Neural cell (in vitro differentiated cells): ENCODE data around the gene MKRN2. TPM values are rescaled to one million over a fixed set of nuclear protein-coding genes. Genes with fewer than 3 reads are reported as not detected.

Experiments used
- H2AFZ ChIP-seq: fragments of 200-600, 300-800 bp; sonication (generic), shearing (Covaris generic); 2 replicates; pipeline ENCODE4 v1.6.0; 2014; ENCODE audit warnings: low read depth, mild to moderate bottlenecking, antibody characterized with exemption, low read length, moderate library complexity
- H3F3A ChIP-seq: fragments of 200-600 bp; shearing (Covaris generic); 2 replicates; pipeline ENCODE4 v1.6.1; 2016; ENCODE audit warnings: mild to moderate bottlenecking, moderate library complexity, mixed read lengths, antibody characterized with exemption, low read length; ENCODE audit not compliant: insufficient read depth, poor library complexity, severe bottlenecking
- H3K27ac ChIP-seq: fragments of 200-600, 300-800 bp; sonication (generic), shearing (Covaris generic); 2 replicates; pipeline ENCODE4 v1.5.1; 2014; ENCODE audit warnings: mild to moderate bottlenecking, low read length, moderate library complexity
- H3K27me3 ChIP-seq: fragments of 300-800, 200-600 bp; sonication (generic), shearing (Covaris generic); 2 replicates; pipeline ENCODE4 v1.6.0; 2014; ENCODE audit warnings: mild to moderate bottlenecking, low read depth, low read length, moderate library complexity; ENCODE audit not compliant: insufficient read depth
- H3K36me3 ChIP-seq: fragments of 300-800, 200-600 bp; sonication (generic), shearing (Covaris generic); 2 replicates; pipeline ENCODE4 v1.5.1; 2014; ENCODE audit warnings: mild to moderate bottlenecking, antibody characterized with exemption, low read length, moderate library complexity; ENCODE audit not compliant: insufficient read depth
- H3K4me2 ChIP-seq: fragments of 300-800, 200-600 bp; sonication (generic), shearing (Covaris generic); 2 replicates; pipeline ENCODE4 v1.6.0; 2014; ENCODE audit warnings: mild to moderate bottlenecking, low read length
- H3K4me3 ChIP-seq: fragments of 300-800, 200-600 bp; sonication (generic), shearing (Covaris generic); 2 replicates; pipeline ENCODE4 v1.5.1; 2014; ENCODE audit warnings: mild to moderate bottlenecking, low read length, moderate library complexity
- H3K79me2 ChIP-seq: fragments of 200-600 bp; shearing (Covaris generic); replicated peaks from 2 replicates; pipeline ENCODE4 v1.6.0; 2014; ENCODE audit warnings: mild to moderate bottlenecking, low read length, moderate library complexity; ENCODE audit not compliant: insufficient read depth
- H3K9ac ChIP-seq: fragments of 300-800, 200-600 bp; sonication (generic), shearing (Covaris generic); 2 replicates; pipeline ENCODE4 v1.6.1; 2016; ENCODE audit warnings: mild to moderate bottlenecking, low read length, mixed read lengths
- H3K9me2 ChIP-seq: fragments of 200-600 bp; shearing (Covaris generic); 2 replicates; pipeline ENCODE4 v1.6.1; 2016; ENCODE audit warnings: mild to moderate bottlenecking, low read length, mixed read lengths; ENCODE audit not compliant: insufficient read depth
- H3K9me3 ChIP-seq: fragments of 200-600, 300-800 bp; sonication (generic), shearing (Covaris generic); 2 replicates; pipeline ENCODE4 v1.6.1; 2016; ENCODE audit warnings: mild to moderate bottlenecking, mixed run types, low read length, moderate library complexity, mixed read lengths
- H4K20me1 ChIP-seq: fragments of 200-600 bp; shearing (Covaris generic); 2 replicates; pipeline ENCODE4 v1.6.1; 2016; ENCODE audit warnings: mild to moderate bottlenecking, mixed run types; ENCODE audit not compliant: insufficient read depth
- EP300 ChIP-seq: fragments of 450-650 bp; conservative IDR thresholded peaks from 2 replicates; pipeline ENCODE4 v1.6.1; 2014; ENCODE audit warnings: antibody characterized with exemption, mild to moderate bottlenecking, moderate library complexity; ENCODE audit not compliant: poor library complexity, severe bottlenecking
- EZH2 ChIP-seq: fragments of 200-600, 300-800 bp; shearing (Covaris generic), sonication (generic); IDR thresholded peaks from 2 replicates; pipeline ENCODE4 v1.6.1; 2014; ENCODE audit warnings: antibody characterized with exemption, low read length, borderline replicate concordance, mild to moderate bottlenecking; ENCODE audit not compliant: insufficient read depth, poor library complexity, severe bottlenecking
- MXI1 ChIP-seq: fragments of 450-650 bp; conservative IDR thresholded peaks from 2 replicates; pipeline ENCODE4 v1.6.1; 2014; ENCODE audit warnings: antibody characterized with exemption, mild to moderate bottlenecking; ENCODE audit not compliant: poor library complexity, severe bottlenecking
- POLR2AphosphoS5 ChIP-seq: IDR thresholded peaks from 2 replicates; pipeline ENCODE4 v1.6.1; 2012
- RAD21 ChIP-seq: fragments of 450-650 bp; conservative IDR thresholded peaks from 2 replicates; pipeline ENCODE4 v1.6.1; 2014; ENCODE audit warnings: antibody characterized with exemption, mild to moderate bottlenecking, moderate library complexity
- SMC3 ChIP-seq: fragments of 450-650 bp; conservative IDR thresholded peaks from 2 replicates; pipeline ENCODE4 v1.6.1; 2014; ENCODE audit warnings: antibody characterized with exemption, mild to moderate bottlenecking, moderate library complexity; ENCODE audit not compliant: poor library complexity
- TAF1 ChIP-seq: IDR thresholded peaks from 2 replicates; pipeline ENCODE4 v1.6.1; 2012; ENCODE audit warnings: low read depth
- polyA plus RNA-seq: library from polyadenylated mRNA; depleted of rRNA; stranded (reverse); fragments of >200 nt; gene quantifications from 2 replicates; pipeline ENCODE4 v1.2.3, GENCODE V29; 2014
- TF ChIP-seq, protein P1 (sequence below): fragments of 450-650 bp; IDR thresholded peaks from 2 replicates; pipeline ENCODE4 v1.5.1; 2014; ENCODE audit warnings: antibody characterized with exemption, mild to moderate bottlenecking, moderate library complexity; ENCODE audit not compliant: poor library complexity, severe bottlenecking
- TF ChIP-seq, protein P2 (sequence below): IDR thresholded peaks from 2 replicates; pipeline ENCODE4 v1.6.1; 2012; ENCODE audit warnings: borderline replicate concordance

The MKRN2 gene
- polyA plus RNA-seq, 1 donor from 2014 or later: 47.6 TPM

DNA sequence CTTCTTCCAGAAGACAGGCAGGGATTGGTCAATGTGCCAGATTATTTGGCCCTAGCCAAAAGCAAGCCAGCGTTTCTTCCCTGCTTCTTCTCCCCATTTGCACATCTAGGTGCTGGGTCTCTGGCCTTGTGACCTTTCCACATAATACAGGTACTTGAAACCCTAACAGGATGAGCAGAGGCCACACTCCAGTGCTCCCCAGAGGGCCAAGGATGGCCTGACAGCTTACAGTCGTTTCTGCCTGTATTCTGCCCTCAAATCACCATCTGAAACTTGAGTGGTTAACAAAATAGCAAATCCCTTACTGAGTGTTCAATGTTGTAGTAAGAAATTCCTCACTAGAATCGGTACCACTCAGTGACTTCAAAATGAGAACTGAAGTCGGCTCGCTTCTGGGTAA, 29.1 kb downstream of the MKRN2 start:
- no peaks in the 10 kb centered on the region for H3F3A ChIP-seq
- H3K9ac ChIP-seq: no peak overlapping the region
- no peak overlapping the region for H3K4me3 ChIP-seq
- H3K79me2 ChIP-seq: no peaks in the 10 kb centered on the region
- H3K36me3 ChIP-seq: peaks cover 33% of the 10 kb centered on the region
- TF ChIP-seq POLR2AphosphoS5: no peak
- TF ChIP-seq EP300: no peak
- TF ChIP-seq TAF1: no peak
- TF ChIP-seq EZH2: no peak
- no peak for TF ChIP-seq RAD21
- TF ChIP-seq, protein P1, sequence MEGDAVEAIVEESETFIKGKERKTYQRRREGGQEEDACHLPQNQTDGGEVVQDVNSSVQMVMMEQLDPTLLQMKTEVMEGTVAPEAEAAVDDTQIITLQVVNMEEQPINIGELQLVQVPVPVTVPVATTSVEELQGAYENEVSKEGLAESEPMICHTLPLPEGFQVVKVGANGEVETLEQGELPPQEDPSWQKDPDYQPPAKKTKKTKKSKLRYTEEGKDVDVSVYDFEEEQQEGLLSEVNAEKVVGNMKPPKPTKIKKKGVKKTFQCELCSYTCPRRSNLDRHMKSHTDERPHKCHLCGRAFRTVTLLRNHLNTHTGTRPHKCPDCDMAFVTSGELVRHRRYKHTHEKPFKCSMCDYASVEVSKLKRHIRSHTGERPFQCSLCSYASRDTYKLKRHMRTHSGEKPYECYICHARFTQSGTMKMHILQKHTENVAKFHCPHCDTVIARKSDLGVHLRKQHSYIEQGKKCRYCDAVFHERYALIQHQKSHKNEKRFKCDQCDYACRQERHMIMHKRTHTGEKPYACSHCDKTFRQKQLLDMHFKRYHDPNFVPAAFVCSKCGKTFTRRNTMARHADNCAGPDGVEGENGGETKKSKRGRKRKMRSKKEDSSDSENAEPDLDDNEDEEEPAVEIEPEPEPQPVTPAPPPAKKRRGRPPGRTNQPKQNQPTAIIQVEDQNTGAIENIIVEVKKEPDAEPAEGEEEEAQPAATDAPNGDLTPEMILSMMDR: no peak
- TF ChIP-seq MXI1: no peak
- no peak for TF ChIP-seq SMC3
- TF ChIP-seq, protein P2, sequence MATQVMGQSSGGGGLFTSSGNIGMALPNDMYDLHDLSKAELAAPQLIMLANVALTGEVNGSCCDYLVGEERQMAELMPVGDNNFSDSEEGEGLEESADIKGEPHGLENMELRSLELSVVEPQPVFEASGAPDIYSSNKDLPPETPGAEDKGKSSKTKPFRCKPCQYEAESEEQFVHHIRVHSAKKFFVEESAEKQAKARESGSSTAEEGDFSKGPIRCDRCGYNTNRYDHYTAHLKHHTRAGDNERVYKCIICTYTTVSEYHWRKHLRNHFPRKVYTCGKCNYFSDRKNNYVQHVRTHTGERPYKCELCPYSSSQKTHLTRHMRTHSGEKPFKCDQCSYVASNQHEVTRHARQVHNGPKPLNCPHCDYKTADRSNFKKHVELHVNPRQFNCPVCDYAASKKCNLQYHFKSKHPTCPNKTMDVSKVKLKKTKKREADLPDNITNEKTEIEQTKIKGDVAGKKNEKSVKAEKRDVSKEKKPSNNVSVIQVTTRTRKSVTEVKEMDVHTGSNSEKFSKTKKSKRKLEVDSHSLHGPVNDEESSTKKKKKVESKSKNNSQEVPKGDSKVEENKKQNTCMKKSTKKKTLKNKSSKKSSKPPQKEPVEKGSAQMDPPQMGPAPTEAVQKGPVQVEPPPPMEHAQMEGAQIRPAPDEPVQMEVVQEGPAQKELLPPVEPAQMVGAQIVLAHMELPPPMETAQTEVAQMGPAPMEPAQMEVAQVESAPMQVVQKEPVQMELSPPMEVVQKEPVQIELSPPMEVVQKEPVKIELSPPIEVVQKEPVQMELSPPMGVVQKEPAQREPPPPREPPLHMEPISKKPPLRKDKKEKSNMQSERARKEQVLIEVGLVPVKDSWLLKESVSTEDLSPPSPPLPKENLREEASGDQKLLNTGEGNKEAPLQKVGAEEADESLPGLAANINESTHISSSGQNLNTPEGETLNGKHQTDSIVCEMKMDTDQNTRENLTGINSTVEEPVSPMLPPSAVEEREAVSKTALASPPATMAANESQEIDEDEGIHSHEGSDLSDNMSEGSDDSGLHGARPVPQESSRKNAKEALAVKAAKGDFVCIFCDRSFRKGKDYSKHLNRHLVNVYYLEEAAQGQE: no peak
- H4K20me1 ChIP-seq: no peaks in the 10 kb centered on the region
- H2AFZ ChIP-seq: no peak overlapping the region
- no peaks in the 10 kb centered on the region for H3K9me3 ChIP-seq
- no peaks in the 10 kb centered on the region for H3K27me3 ChIP-seq
- H3K4me2 ChIP-seq: no peak overlapping the region
- no peaks in the 10 kb centered on the region for H3K9me2 ChIP-seq
- no peak overlapping the region for H3K27ac ChIP-seq

DNA sequence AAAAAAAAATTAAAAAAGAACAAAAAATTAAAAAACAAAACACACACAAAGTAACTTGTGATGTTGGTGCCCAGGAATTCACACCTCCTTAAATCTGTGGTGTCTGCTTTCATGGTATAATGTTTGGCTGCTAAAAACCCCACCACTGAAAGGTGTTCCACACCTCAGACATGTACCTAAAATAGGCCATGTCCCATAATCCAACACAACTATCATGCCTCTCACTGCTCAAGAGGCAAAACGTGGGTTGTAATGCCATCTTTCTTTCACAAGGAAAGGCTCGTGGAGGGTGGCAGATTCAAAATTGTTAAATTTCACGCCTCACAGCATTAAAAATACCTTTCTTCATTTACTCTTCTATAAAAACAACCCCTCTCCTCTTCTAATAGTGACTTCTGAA, 29.5 kb downstream of the MKRN2 start:
- TF ChIP-seq MXI1 (no peak), EP300 (no peak)
- Histone ChIP-seq H3K9me3 (no peaks in the 10 kb centered on the region), H3K79me2 (no peaks in the 10 kb centered on the region), H3K36me3 (peaks cover 36% of the 10 kb centered on the region), H3K4me3 (no peak overlapping the region), H3F3A (no peaks in the 10 kb centered on the region), H2AFZ (no peak overlapping the region), H4K20me1 (no peaks in the 10 kb centered on the region), H3K27ac (no peak overlapping the region), H3K9ac (no peak overlapping the region), H3K4me2 (no peak overlapping the region), H3K27me3 (no peaks in the 10 kb centered on the region), H3K9me2 (no peaks in the 10 kb centered on the region)
